RWPE2 (cell line): ENCODE measurements around the gene LIN52.

Source experiments
- ATAC-seq: fragments of 200-7000 bp; cut with Tn5 transposase; 3 replicates; pipeline ENCODE4 v1.9.1; 2021; ENCODE audit warnings: low read depth
- DNase-seq: peaks from one replicate; pipeline ENCODE4 v3.0.0-alpha.2; 2020; ENCODE audit warnings: low spot score
- H3K27ac ChIP-seq: fragments of 450-650 bp; 2 replicates; pipeline ENCODE4 v1.5.1; 2017; ENCODE audit warnings: mild to moderate bottlenecking; ENCODE audit not compliant: poor library complexity, severe bottlenecking
- H3K27me3 ChIP-seq: fragments of 250-450 bp; sonication (Bioruptor Pico); 2 replicates; pipeline ENCODE4 v1.5.1; 2021; ENCODE audit warnings: mild to moderate bottlenecking, moderate library complexity; ENCODE audit not compliant: insufficient read depth, poor library complexity, severe bottlenecking
- H3K36me3 ChIP-seq: fragments of 250-450 bp; sonication (Bioruptor Pico); 2 replicates; pipeline ENCODE4 v1.5.1; 2020; ENCODE audit warnings: low read depth, mild to moderate bottlenecking, moderate library complexity
- H3K4me1 ChIP-seq: fragments of 250-450 bp; sonication (Bioruptor Pico); 2 replicates; pipeline ENCODE4 v1.5.1; 2021; ENCODE audit warnings: mild to moderate bottlenecking, moderate library complexity; ENCODE audit not compliant: insufficient read depth, poor library complexity, severe bottlenecking
- H3K4me3 ChIP-seq: fragments of 250-450 bp; sonication (Bioruptor Pico); 2 replicates; pipeline ENCODE4 v1.5.1; 2021; ENCODE audit warnings: mild to moderate bottlenecking, moderate library complexity; ENCODE audit not compliant: severe bottlenecking
- H3K9me3 ChIP-seq: fragments of 250-450 bp; sonication (Bioruptor Pico); 2 replicates; pipeline ENCODE4 v1.5.1; 2021; ENCODE audit warnings: mild to moderate bottlenecking, moderate library complexity; ENCODE audit not compliant: severe bottlenecking
- TF ChIP-seq, protein P1 (sequence below): fragments of 450-650 bp; IDR thresholded peaks from one replicate; pipeline ENCODE4 v1.5.1; 2017; ENCODE audit warnings: mild to moderate bottlenecking, moderate library complexity; ENCODE audit not compliant: poor library complexity, severe bottlenecking

The LIN52 gene

DNA sequence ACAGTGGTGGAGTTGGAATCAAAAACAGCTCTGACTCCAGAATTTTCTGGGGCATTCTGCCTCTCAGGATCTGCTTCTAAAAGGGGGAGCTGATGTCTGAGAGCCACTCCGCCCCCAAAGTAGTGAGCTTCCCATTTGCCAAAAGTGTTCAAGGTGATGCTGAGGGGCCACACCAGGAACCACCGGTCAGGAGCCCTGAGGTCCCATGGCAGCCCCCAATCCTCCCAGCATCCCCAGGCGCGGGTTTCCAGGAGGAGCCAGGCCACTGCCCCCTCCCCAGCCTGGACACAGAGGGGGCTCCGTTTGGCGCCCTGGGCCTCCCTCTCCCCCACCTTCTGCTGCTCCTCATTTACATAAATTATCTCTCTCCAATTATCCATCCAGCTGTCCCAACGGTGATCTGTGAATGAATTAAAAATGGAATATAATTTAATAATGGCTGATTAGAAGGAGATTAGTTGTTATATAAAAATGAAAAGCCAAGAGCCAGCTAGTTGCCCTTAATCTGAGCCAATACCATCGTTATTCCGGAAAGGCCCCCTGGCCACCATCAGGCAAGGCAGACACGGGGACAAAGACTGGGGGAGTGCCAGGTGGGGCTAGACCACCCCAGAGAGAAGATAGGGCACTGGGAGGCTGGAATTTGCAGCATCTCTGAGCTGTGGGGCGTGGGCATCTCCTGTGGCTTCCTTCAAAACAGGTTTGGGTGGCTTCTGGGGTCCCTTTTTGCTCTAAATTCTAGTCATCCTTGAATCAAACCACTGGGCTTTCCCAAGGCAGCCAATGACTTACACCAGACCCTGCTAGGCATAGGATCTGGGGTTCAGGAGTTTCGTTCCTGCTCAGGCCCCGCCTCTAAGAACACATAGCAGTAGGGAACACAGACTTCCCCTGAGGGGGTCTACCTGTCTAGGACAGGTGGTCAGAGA lies 134.8 kb downstream of the LIN52 start:
- H3K4me3 ChIP-seq = no peak overlapping the region
- no peaks in the 10 kb centered on the region for H3K36me3 ChIP-seq
- no peak overlapping the region for H3K27ac ChIP-seq
- H3K4me1 ChIP-seq = no peaks in the 10 kb centered on the region
- DNase-seq (peak; percentile 56), ATAC-seq (no peak)
- TF ChIP-seq, protein P1, sequence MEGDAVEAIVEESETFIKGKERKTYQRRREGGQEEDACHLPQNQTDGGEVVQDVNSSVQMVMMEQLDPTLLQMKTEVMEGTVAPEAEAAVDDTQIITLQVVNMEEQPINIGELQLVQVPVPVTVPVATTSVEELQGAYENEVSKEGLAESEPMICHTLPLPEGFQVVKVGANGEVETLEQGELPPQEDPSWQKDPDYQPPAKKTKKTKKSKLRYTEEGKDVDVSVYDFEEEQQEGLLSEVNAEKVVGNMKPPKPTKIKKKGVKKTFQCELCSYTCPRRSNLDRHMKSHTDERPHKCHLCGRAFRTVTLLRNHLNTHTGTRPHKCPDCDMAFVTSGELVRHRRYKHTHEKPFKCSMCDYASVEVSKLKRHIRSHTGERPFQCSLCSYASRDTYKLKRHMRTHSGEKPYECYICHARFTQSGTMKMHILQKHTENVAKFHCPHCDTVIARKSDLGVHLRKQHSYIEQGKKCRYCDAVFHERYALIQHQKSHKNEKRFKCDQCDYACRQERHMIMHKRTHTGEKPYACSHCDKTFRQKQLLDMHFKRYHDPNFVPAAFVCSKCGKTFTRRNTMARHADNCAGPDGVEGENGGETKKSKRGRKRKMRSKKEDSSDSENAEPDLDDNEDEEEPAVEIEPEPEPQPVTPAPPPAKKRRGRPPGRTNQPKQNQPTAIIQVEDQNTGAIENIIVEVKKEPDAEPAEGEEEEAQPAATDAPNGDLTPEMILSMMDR = no peak
- no peaks in the 10 kb centered on the region for H3K9me3 ChIP-seq
- H3K27me3 ChIP-seq = peaks cover 13% of the 10 kb centered on the region

DNA sequence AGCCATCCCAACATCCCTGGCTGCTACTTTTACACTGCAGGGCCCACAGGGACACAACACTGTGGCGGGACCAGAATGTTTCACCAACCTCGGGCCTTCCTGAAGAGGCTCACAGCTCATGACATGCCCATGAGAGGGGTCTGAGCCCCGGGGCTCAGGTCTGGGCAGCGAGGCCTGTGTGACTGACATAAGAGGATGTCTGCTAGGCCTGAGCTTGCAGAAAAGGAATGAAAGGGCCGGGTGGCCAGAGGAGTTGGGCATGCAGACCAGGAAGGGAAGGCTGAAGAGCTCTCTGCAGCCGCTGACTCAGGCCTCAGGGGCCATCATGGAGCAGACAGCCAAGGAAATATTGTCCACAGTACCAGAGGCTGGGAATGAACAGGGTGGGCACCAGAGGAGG lies 136.2 kb downstream of the LIN52 start:
- Histone ChIP-seq H3K27ac (no peak overlapping the region), H3K4me1 (no peaks in the 10 kb centered on the region), H3K36me3 (no peaks in the 10 kb centered on the region), H3K4me3 (no peak overlapping the region), H3K9me3 (no peaks in the 10 kb centered on the region), H3K27me3 (peaks cover 11% of the 10 kb centered on the region)
- TF ChIP-seq, protein P1 = no peak
- no peak for DNase-seq
- ATAC-seq = no peak

DNA sequence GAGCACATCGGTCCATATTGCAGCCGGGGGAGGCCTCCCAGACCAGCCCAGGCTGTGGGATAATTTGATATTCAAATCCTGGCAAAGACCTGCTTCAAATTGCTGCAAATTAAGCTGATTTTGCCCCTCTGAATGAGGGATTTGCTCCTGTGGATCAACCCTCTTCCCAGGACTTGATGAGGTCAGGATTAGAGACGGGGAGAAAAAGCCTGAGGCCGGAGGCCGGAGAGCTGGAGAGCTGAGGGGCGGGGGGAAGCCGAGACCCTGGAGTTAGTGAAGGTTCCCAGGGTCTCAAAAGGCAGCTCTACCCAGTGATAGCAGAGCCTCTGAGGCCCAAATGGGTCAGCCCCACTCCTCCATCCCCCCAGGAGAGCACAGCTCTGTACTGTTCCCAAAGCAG lies 137.0 kb downstream of the LIN52 start:
- Histone ChIP-seq H3K27ac (no peak overlapping the region), H3K4me1 (no peaks in the 10 kb centered on the region), H3K4me3 (no peak overlapping the region), H3K27me3 (peaks cover 11% of the 10 kb centered on the region), H3K36me3 (no peaks in the 10 kb centered on the region), H3K9me3 (no peaks in the 10 kb centered on the region)
- DNase-seq (peak; percentile 23), ATAC-seq (no peak)
- TF ChIP-seq, protein P1 = no peak

DNA sequence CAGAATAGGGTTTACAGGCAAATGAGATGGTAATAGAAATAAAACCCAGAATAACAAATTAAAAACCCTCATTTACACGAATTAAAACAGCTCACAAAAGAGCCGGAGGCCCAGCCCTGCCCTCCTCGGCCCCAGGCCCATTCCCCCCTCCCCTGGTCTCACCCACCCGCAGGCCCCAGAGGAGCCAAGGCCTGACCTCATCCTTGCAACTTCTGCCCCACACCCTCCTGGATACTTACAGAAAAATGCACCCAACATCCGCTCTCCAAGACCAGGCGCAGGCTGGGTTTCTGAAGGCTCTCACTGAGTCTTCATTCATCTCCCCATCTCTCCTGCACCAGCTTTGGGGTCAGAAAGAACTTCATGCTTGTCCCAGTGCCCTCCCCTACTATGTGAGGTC lies 138.3 kb downstream of the LIN52 start:
- H3K27ac ChIP-seq = no peak overlapping the region
- H3K9me3 ChIP-seq = no peaks in the 10 kb centered on the region
- no peak overlapping the region for H3K4me3 ChIP-seq
- H3K4me1 ChIP-seq = no peaks in the 10 kb centered on the region
- DNase-seq = peak; percentile 35
- H3K36me3 ChIP-seq = no peaks in the 10 kb centered on the region
- ATAC-seq = no peak
- H3K27me3 ChIP-seq = peaks cover 10% of the 10 kb centered on the region
- TF ChIP-seq, protein P1 = no peak

DNA sequence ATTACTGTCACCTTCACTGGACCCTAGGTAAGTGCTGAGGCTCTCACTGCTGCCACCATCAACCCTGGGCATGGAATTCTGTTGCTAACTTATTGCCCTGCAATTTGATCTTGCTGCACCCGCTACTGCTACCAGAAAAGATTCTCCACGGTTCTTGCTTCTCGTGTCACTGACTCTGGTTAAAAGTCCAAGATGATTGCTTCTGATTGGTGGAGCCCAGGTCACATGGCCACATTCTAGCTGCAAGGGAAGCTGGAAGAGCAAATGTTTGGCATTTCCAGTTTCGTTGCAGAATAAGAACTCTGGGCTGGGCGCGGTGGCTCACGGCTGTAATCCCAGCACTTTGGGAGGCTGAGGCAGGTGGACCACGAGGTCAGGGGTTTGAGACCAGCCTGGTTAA lies 147.0 kb downstream of the LIN52 start:
- DNase-seq = no peak
- Histone ChIP-seq H3K4me1 (no peaks in the 10 kb centered on the region), H3K4me3 (no peak overlapping the region), H3K27me3 (peaks cover 49% of the 10 kb centered on the region), H3K9me3 (no peaks in the 10 kb centered on the region), H3K36me3 (no peaks in the 10 kb centered on the region), H3K27ac (no peak overlapping the region)
- TF ChIP-seq, protein P1 = no peak
- ATAC-seq = no peak
